HG02678 (cell line): ENCODE data around the gene KANTR.
"Not testable (repeated sequence)": the region's sequence is repeated elsewhere in the genome, so short reads cannot be mapped to it uniquely, and the experiment has no call there.

Source experiments
- ATAC-seq: cut with Tn5 transposase; IDR thresholded peaks from one replicate; pipeline ENCODE4 v1.9.1; 2021; ENCODE audit warnings: mild to moderate bottlenecking, moderate library complexity; ENCODE audit not compliant: unreplicated experiment

KANTR gene

DNA sequence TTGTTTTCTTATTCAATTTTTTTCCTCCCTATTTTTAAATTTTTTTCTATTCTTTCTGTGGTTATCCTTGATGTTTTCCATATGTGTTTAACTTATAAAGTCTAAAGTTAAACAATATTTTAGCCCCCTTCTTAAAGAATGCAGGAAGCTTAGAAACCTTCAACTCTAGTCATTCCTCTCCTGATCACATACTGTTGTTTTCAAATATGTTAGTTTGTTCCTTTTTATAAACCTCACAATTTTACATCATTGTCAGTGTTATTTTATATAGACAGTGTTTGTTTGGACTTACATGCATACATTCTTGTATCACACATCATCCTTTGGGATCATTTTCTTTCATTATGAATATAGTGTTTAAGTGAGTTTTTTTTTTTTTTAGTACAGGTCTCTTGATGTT lies 31.6 kb downstream of the KANTR start:
- ATAC-seq = no peak

DNA sequence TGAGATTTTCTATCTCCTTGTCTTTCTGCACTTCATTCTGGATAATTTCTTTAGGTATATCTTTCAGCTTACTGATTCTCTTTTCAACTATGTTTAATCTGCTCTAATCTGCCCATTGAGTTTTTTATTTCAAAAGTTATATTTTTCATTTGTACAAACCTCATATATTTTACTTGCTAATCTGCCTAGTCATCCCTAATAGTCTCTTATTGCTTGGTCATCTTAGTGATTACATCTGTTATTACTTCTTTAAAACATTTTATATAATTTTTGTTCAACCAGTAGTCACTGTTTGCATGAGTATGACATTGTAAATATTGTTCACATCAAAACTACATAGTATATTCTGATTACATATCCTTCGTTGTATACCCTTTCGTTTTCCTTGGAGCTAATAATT lies 32.4 kb downstream of the KANTR start:
- ATAC-seq = no peak

DNA sequence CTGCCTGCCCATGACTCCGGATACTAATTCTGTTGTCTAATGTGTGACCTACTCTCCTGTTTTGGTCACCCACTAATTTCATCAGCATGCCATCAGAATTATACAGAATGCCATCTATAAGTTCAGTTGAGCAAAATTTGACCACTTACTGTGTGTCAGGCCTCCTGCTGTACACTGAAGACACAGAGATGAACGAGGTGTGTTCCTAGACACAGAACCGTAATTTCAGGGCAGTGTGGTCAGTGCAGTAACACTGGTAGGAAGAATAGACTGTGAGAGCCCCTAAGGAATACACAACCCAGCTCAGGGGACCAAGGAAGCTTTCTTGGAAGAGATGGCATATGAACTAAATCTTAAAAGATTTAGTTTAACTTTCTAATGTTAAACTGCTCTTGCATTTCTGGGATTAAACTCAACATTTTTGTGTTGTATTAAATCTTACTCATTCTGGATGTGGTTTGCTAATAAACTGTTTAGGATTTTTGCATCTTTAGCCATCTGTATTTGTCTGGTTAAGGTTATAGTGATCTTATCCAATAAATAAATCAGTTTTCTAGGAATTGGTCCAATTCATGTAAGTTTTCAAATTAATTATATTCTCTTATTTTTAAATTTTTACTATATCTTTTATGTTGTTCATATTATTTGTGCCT lies 34.3 kb downstream of the KANTR start:
- no peak for ATAC-seq

DNA sequence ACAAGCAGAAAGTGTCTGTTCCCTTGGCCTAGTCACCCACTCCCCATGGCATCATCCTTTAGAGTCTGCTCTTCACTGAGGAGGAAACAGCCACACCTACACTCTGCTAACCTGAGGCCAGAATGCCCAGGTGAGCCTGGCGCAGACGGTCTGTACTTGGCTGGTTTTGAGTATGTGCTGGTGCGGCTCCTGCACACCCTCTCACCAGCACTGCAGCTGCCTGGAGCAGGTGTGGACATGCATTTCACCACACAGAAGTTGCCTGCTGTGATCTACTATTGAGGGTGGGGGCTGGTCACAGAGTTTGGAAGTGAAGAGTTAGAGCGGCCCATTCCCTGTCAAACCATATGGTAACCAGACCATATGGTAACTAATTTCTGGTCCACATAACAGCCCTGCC lies 39.5 kb downstream of the KANTR start:
- ATAC-seq = no peak

DNA sequence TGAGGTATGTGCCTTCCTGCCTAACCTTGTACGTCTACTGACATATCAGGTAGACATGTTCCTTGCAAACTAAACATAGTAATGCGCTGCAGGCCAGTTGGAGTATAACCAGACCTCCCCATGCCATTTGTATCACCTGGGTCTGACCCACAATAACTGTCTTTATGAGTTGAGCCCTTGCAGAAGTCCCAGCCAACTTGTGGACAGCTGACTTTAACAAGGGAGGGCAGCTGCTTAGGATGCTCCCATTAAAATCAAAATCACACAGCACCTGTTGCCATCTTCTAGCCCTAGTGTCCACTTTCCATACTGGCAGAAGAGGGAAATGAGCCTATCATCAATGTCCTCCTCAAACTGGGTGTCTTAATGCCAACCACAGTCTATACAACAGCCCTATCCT lies 41.6 kb downstream of the KANTR start:
- no peak for ATAC-seq

DNA sequence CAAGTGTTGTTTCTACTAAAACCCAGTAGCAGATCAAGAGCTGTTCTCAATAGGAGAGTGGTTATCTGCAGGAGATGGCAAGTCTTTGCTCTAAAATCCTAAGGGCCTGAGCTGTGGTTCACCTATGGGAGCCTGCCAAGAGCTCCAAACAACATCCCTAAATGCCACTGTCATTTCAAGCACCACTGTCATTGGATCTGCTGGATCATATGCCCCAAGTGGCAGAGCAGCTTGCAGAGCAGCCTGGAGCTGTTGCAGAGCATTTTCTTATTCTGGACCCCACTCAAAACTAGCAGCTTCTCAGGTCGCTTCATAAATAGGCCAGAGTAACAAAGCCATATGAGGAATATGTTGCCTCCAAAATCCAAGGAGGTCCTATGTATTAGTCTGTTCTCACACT lies 59.6 kb downstream of the KANTR start:
- no peak for ATAC-seq

DNA sequence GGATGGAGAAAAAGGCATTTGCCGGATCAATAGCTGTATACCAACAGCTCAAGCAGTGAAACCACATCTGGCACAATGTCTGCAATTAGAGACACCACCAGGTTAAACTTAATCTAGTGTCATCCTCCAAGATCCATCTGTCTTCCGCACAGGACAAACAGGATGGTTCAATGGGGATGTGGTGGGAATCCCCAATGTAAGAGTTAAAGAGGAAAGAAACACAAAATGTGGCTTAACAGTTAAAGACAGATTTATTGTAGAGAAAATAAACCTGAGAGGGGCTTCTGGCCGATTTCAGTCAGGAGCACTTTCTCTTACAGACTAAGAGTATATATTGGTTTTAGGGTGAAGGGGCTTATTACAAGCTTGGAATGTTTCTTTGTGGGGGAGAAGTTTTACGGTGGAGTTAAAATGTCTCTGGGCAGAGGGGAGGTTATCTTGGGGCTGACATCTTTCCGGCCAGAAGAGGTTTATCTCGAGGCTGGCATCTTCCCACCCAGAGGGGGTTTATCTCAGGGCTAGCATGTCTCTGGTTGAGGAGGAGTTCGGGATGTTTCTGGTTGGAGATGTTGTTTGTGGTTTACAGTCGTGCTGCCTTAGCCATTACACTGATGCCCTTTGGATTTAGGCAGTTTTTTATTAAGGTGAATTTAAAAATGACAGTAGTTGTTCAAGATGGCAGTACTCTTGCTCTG lies 61.7 kb downstream of the KANTR start:
- ATAC-seq = no peak

DNA sequence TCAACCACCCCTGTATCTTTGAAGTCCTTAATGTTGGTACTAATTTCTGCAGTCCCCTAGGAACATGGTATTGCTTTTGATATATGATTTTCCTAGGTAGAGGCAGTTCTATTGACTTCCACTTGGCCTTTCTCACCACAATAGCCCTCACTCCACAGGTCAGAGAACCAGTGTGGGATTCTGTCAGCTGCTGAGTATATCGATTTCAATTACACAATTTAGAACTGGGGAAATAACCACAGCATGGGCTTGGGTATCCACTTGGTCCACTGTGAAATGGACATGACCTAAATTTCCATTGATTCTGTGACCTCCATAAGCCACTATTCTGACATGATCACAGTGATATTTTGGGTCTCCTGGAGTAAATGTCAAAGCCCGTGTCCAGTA lies 62.3 kb downstream of the KANTR start:
- no peak for ATAC-seq

DNA sequence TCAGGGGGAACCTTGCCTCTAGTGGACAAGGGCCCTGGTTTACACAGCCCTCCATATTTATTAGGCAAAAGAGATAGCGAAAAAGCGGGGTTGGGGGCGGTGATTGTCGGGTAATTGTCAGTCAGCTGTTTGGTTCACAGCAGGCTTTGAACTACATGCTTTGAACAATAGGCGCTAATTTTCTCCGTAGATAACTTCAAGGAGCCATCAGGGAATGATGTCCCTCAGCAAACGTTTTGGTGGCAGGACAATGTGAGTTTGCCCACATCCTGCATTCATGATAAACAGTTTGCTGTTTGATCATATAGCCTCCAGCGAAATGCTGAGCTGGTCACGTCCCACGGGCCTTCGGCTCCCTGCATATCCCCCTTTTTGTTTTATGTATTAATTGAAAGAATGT lies 65.2 kb downstream of the KANTR start:
- ATAC-seq = no peak

DNA sequence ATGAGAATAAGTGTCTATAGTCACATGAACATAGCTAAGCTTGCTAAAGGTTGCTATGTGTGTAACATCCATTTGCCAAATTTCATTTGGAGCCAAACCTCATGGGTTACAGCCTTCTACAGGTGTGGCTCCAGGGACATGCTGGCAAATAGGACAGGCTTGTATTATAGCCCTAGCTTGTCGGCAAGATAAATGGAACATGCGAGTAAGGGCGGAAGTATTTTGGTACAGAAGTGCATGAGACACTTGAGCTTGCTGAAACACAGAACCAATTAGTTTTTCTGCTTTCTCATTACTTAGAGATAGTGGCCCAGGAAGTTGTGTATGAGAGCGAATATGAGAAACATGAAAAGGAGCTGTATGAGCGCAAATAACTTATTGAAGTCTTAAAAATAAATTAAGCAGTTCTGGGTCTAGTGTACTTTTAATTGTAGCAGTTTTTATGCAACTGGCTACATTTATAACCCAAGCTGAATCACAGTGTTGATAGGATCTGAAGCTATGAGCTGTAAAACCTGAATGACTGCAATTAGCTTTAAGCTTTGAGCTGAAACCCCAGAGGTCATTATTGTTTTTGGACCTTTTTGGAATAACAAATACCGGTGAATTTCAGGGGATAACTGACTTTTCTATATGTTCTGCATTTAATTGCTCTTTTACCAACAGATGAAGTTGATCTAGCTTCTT lies 66.5 kb downstream of the KANTR start:
- no peak for ATAC-seq

DNA sequence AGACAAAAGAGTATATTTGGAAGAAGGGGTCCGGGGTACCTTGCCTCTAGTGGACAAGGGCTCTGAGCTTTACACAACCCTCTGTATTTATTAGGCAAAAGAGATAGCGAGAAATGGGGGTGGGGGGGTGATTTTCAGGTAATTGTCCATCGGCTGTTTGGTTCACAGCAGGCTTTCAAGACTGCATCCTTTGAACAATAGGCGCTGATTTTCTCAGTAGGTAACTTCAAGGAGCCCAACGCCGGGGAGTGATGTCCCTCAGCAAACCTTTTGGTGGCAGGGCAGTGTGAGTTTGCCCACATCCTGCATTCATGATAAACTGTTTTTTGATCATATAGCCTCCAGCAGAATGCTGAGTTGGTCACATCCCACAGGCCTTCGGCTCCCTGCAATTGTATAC lies 69.5 kb downstream of the KANTR start:
- ATAC-seq = no peak

DNA sequence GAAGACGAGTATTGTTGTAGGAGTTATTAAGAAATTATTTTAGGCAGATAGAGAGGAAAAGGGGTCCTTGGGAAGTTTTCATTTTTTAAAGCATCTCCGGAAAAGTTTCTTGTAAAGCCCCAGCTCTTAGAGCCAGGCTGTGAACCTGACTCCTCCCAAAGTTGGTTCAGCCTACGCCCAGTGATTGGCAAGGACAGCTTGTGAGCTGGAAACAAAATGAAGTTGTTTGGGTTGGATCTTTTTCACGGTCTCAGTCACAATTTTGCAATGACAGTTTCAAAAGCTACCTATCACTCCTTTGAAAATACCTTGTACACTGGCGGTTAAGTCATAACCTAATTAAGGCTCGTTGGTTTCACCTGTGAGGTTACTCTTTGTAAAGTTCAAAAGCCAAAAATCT lies 70.6 kb downstream of the KANTR start:
- ATAC-seq = not testable (repeated sequence)

DNA sequence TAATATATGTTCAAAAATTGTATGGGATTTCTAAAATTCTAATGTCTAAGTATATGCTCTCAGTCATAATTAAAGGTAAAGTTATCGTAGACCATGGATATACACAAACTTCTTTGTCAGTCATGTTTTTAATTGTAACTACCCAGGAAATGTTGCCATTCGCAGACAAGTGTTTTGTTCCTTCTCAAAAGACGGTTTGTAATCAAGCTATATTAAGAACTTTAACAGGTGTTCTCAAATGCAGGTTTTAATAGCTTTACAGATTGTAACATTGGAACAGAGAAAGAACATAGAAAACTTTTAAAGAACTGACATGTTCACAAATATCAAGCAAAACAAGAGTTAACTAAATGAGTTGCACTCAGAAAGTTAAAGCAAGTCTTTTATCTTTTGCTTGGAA lies 72.2 kb downstream of the KANTR start:
- ATAC-seq = no peak

DNA sequence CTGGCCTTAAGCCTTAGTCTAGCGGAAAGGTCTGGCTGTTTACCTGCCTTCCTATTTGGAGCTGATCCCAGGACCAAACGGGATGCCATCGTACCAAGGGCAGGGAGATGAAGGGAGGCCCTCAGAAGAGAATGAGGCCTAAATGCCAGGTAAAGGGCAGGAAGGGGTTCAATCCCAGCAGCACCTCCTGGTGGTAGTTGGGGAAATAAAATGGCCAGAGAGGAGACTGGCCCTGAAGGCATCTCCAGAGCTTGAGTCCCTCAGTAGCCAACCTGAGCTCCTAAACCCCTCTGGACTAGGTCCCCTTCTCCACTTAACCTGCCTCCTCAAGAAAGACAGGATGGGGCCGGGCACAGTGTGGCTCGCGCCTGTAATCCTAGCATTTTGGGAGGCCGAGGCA lies 77.4 kb downstream of the KANTR start:
- no peak for ATAC-seq
